Endothelial cell of hepatic sinusoid (primary cell): ENCODE results near the gene DPAGT1.

ENCODE experiments used
- in situ Hi-C: cut with HindIII; loops from 2 replicates; pipeline ENCODE4 v1.10.0; 2017; ENCODE audit warnings: low sequenced_read_pairs

The DPAGT1 gene

GRCh38 chr11:119116235-119116594 lies 14.6 kb upstream of the DPAGT1 start:
- in situ Hi-C loops: no loop called here

DNA sequence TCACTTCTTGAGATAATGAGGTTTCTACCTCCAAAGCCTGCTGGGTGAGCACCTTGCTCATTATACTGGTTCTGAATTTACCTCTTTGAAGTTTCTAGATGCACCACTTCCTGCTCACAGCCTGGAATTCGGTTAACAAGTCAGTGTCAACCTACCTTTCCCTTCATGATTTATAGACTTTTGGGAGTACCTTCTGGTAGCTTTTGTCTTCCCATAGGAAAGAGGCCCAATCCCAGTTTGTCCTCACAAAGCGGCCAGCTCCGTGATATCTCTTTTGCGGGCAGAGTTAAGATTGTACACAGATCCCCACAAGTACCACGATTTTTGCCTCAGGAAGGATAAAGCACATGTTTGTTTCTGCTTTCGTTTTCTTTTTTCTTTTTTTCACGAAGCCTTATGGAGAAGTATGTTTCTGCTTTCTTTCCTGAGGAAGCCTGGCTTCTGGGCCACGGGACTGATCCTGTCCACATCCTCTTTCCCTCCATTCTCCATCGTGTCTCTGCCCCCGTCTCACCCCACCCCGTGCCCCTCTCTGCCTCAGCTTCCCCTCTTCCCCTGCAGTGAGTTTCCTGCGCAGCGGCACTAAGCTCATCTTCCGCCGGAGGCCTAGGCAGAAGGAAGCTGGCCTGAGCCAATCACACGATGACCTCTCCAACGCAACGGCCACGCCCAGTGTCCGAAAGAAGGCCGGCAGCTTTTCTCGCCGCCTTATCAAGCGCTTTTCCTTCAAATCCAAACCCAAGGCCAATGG lies 14.0 kb upstream of the DPAGT1 start:
- in situ Hi-C loops: no loop called here

- in situ Hi-C loops: no loop called here
These were observed 12.7 kb upstream of the DPAGT1 start for GRCh38 chr11:119114351-119114750.

GRCh38 chr11:119113716-119114115 lies 12.1 kb upstream of the DPAGT1 start:
- in situ Hi-C loops: no loop called here

- in situ Hi-C loops: no loop called here
These were observed 10.8 kb upstream of the DPAGT1 start for GRCh38 chr11:119112314-119113020.

- in situ Hi-C loops: no loop called here
These were observed 9.8 kb upstream of the DPAGT1 start for GRCh38 chr11:119111361-119111925.

GRCh38 chr11:119110439-119110838 lies 8.8 kb upstream of the DPAGT1 start:
- in situ Hi-C loops: no loop called here

DNA sequence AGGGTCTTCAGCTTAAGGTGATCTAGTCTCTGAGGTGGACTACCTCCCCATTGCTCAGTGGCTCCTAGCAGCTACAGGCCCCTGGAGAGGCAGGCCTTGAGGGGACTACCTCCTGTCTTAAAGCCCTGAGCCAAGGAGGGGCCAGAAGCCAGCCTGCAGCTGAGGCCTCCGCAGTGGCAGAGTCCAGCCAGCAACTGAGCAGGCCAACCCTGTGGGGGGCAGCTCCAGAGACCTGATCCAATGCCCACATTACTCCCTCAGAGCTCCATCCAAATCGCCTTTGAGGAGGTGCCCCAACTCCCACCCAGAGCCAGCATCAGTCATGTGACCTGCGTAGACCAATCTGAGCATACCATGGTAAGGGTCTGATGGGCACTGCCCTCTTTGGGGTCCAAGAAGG lies 8.2 kb upstream of the DPAGT1 start:
- in situ Hi-C loops: no loop called here

GRCh38 chr11:119108857-119109221 lies 7.2 kb upstream of the DPAGT1 start:
- in situ Hi-C loops: no loop called here

GRCh38 chr11:119108146-119108856 lies 6.6 kb upstream of the DPAGT1 start:
- in situ Hi-C loops: no loop called here

DNA sequence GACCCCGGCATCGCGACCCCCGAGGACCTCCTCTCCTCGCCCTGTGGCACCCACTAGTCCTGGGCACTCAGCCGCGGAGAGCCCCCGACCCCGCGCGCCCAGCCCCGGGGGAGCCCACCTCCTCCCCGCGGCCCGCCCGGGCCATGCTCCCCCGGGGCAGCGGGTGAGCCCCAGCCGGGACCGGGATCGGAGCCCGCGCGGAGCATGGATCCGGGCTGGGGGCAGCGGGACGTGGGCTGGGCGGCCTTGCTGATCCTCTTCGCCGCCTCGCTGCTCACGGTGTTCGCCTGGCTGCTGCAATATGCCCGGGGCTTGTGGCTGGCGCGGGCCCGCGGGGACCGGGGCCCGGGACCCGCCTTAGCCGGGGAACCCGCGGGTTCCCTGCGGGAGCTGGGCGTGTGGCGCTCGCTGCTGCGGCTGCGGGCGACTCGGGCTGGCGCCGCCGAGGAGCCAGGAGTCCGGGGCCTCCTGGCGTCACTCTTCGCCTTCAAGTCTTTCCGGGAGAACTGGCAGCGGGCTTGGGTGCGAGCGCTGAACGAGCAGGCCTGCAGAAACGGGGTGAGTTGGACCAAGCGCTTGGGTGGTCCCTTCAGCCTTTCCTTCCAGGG lies 6.0 kb upstream of the DPAGT1 start:
- in situ Hi-C loops: no loop called here

- in situ Hi-C loops: no loop called here
These were observed 5.2 kb upstream of the DPAGT1 start, which contains the start of gene C2CD2L for GRCh38 chr11:119106564-119107537. Gene C2CD2L, plus strand, starts transcription at chr11:119107344. Its CDS starts 398 bp downstream, at chr11:119107742.

DNA sequence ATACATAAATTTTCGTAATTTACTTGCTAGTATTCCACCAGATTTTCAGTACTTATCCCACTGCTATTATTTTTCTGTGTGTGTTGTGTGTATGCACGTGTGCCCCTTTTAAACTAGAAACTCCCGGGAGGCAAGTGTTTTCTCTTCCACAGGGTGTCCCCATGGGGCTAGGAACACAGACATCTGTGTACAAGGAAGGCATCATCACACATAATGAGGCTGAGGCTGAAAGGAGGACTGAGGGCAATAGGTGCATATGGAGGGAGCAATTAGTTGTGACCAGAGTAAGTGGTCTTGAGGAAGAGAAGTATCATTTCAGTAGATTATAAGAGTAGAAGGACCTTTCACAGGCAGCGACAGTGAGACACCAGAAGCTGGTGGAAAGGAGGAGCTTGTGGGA lies 2.1 kb upstream of the DPAGT1 start:
- in situ Hi-C loops: loop anchor here (5.0 kb wide), 1 partner anchor 86 kb away; the partner anchor contains the start of genes RPS25 and TRAPPC4

GRCh38 chr11:119103161-119103664 lies 1.6 kb upstream of the DPAGT1 start:
- in situ Hi-C loops: loop anchor here (5.0 kb wide), 1 partner anchor 86 kb away; the partner anchor contains the start of genes RPS25 and TRAPPC4

DNA sequence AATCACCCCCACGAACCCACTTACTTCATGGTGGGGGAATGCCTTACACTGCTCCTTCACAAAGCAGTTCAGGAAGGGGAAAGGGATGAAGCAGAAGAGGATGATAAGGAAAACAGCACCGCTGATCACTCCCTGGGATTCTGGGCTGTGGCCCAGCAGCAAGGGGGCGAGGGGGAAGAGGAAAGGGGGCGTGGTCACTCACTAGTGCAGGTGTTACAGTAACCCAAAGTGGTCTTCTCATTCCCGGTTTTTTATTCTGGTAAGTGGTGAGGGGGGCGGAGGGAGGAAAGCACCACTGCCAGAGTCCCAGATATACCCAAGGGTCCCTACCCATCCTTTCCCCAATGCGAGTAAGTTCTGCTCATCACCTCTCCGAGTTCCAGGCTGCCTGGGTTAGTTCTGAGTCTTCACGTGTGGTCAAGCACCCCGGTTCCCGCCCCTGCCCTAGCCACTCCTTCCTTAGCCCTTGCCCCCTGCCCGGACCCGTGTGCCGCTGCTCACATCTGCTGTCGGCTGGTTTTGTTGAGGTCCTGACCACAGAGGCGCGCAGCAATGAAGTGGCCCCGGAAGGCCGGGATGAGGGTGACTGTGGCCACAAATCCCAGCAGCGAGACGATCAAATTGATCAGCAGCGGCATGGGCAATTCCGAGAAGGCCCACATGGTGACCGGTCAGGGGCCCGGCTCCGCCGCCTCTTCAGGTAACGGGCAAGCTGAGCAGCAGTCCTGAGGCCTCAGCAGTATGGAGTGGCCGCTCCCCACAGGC lies 477 bp downstream of the DPAGT1 start:
- in situ Hi-C loops: loop anchor here (5.0 kb wide), 1 partner anchor 84 kb away; the partner anchor contains the start of genes RPS25 and TRAPPC4

- in situ Hi-C loops: loop anchor here (5.0 kb wide), 1 partner anchor 83 kb away; the partner anchor contains the start of genes RPS25 and TRAPPC4
These were observed 1.2 kb downstream of the DPAGT1 start for GRCh38 chr11:119100246-119100970.

DNA sequence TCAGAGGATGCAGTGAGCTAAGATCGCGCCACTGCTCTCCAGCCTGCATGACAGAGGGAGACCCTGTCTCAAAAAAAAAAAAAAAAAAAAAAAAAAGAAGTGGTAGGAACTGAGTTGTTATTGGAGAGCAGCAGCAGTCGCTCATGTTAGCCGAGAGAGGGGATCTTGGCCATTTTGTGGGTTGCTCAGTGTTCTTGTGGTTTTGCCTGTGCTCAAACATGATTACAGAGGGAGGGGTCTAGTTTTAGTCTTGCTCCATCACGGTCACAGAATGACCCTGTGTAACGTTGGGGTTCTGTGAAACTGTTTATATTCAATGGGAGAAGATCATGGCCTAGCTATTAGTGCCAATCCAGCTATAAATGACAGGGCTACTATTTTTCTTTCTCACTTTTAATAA lies 1.9 kb downstream of the DPAGT1 start:
- in situ Hi-C loops: loop anchor here (5.0 kb wide), 1 partner anchor 82 kb away; the partner anchor contains the start of genes RPS25 and TRAPPC4
